Dedifferentiated amniotic fluid mesenchymal stem cell (primary cell): ENCODE data around the gene TMEM150B.
"Not testable (repeated sequence)": the region's sequence is repeated elsewhere in the genome, so short reads cannot be mapped to it uniquely, and the experiment has no call there.

ENCODE experiments used
- DNase-seq: peaks from one replicate; pipeline ENCODE4 v3.0.0-alpha.2; 2016; ENCODE audit errors: extremely low spot score

Gene TMEM150B

GRCh38 chr19:55339105-55339888 lies 14.2 kb upstream of the TMEM150B start, which contains the start of gene KMT5C:
Gene KMT5C, plus strand, starts transcription at chr19:55339876. Its CDS starts 2,061 bp downstream, at chr19:55341937.
- peak; percentile 100 for DNase-seq

DNA sequence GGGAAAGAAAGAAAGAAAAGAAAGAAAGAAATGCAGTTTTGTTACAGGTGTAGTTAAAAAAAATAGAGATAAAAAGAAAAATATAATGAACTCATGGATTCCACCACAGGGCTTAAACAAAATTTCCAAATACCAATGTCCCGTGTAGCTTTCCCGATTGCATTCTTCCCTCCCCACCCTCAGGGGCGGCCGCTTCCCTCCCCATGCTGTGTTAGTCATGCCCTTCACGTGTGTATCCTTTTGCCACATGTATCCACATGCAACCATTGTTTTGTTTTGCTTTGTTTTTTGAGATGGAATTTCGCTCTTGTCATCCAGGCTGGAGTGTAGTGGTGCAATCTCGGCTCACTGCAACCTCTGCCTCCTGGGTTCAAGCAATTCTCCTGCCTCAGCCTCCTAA lies 11.0 kb upstream of the TMEM150B start:
- DNase-seq, result no peak

- DNase-seq, result no peak
Measured at GRCh38 chr19:55333870-55334269, 8.7 kb upstream of the TMEM150B start.

DNA sequence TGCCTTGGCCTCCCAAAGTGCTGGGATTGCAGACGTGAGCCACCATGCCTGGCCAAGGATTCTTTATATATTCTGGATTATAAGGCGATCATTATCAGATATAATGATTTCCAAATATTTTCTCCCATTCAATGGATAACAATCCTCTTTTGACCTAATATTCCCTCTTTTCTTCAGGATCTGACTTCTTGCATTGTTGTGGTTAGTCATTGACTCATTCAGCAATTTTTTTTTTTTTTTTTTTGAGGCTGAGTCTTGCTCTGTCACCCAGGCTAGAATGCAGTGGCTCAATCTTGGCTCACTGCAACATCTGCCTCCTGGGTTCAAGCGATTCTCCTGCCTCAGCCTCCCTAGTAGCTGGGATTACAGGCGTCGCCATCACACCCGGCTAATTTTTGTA lies 4.7 kb upstream of the TMEM150B start:
- DNase-seq, result not testable (repeated sequence)

DNA sequence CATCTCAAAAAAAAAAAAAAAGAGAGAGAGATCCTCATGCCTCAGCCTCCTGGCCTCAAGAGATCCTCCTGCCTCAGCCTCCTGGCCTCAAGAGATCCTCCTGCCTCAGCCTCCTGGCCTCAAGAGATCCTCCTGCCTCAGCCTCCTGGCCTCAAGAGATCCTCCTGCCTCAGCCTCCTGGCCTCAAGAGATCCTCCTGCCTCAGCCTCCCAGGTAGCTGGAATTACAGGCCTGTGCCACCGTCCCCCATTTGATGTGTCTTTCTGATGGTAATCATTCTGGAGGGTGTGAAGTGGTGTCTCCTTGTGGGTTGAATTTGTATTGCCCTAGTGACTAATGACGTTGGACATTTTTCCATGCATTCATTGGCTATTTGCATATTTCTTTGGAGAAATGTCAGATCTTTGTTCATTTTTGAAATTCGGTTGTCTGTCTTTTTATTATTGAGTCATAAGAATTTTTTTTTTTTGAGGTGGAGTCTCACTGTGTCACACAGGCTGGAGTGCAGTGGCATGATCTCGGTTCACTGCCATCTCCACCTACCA lies 3.7 kb upstream of the TMEM150B start:
- not testable (repeated sequence) for DNase-seq

- DNase-seq, result no peak
Measured at GRCh38 chr19:55324662-55325061, 479 bp downstream of the TMEM150B start.

- no peak for DNase-seq
Measured at GRCh38 chr19:55322204-55322885, 2.8 kb downstream of the TMEM150B start.

DNA sequence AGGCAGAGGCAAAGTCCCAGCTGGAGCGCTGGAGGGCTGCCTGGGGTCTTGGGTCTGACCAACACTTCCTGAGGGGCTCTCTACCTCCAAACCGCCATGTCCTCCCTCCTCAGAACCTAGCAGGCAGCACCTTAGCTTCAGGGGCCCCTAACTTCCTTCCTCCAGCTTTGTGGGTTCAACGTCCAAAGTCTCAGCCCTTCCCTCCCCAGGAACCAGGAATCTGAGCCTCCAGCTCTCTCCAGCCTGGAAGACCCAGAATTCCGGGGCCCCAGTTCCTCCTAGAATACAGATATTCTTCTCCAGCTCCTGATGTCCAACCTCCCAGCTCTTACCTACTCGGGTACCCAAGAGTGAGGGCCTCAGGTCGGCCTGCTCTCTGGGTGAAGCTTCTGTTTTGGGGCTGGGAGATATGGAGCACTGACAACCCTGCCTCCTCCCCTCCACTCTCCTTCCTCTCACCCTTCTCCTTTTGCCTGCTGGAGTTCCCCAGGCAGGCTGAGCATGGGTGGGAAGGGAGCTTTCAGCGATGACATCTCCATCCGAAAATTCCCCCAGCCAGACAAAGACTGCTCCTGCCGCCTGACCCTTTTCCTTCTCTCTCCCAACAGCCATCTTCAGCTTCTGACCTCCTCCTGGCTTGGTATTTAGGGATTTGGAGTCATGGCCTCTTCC lies 3.5 kb downstream of the TMEM150B start:
- no peak for DNase-seq

DNA sequence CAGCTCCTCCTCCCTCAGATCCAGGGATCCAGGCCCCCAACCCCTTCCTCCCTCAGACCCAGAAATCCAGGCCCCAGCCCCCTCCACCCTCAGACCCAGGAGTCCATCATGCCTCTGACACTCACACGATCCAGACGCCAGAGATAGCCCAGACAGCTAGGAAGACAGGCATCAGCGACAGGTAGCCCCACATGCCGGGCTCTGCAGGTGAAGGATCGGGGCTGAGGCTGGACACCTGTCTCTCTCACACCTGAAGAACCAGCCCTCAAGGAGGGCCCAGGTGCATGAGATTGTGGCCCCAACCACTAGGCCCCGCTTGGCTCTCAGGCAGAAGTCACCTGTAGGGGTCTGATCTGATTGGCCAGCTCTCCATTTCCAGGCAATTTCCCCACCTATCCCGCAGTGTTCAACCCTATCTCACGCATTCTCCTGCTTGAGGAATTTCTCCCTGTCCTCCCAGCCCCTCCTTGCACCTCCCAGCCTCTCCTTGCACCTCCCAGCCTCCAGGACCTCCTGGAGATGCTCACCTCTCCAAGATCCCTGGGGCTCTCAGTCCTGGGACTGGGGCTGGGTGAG lies 4.2 kb downstream of the TMEM150B start:
- no peak for DNase-seq

DNA sequence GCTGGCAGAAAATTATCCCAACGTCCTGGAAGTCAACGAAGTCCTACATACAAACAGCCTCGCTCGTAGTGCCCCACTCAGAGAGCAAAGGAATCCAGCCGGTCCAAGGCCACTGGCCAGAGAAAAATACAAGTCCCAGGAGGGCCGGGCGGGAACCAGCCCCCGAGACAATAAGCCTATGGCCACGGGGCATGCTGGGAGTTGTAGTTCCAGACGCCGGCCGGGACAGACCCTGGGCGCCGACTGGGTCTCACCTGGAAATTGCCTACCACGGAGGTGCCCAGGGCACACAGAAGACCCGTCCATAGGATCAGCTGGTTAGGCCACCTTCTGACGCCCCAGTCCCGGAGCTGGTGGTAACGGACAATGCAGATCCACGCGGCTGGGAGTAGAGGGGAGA lies 5.4 kb downstream of the TMEM150B start:
- no peak for DNase-seq

GRCh38 chr19:55316646-55317045 lies 8.5 kb downstream of the TMEM150B start:
- no peak for DNase-seq

- DNase-seq, result no peak
Measured at GRCh38 chr19:55315956-55316525, 9.1 kb downstream of the TMEM150B start.

- no peak for DNase-seq
Measured at GRCh38 chr19:55314396-55314795, 10.7 kb downstream of the TMEM150B start.

DNA sequence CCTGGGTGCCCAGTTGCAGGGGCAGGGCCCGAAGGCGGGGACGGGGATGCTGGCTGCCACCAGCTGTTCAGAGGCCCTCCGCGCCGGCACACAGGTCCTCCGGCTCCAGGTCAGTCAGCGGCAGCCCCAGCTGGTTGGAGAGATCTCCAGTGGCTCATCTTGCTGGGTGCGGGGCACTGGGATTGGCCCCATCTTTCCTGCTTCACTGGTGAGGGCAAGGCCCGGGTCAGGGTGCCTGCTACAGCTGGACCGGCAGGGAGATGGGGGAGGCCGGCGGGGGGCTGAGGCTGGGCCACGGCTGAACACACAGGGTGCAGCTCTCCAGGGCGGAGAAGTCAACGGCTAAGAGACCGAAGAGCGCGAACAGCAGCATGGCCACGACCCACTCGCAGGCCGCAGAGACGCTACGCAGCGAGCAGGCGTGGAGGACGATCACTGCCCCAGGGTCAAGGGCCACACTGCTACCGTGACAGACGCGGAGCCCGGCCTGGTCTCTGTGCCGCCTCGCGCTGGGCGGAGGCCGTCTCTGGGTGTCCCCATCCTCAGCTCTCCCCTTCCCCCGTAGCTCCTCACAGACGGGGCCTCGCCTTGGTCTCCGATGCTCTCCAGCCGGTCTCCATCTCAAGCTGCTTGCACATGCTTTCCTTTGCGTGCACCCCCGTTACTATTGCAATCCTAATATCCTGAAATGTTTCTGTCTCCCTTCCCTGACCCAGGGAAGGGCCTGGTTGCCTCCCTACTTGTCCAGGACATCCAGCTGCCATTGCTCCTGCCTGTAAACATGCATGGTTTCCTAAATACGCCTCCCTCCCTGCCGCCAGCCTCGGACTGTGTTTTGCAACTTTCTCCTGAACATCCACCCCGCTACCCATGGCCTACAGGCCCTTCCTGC lies 12.3 kb downstream of the TMEM150B start:
- no peak for DNase-seq

GRCh38 chr19:55311797-55312196 lies 13.3 kb downstream of the TMEM150B start:
- DNase-seq, result no peak

DNA sequence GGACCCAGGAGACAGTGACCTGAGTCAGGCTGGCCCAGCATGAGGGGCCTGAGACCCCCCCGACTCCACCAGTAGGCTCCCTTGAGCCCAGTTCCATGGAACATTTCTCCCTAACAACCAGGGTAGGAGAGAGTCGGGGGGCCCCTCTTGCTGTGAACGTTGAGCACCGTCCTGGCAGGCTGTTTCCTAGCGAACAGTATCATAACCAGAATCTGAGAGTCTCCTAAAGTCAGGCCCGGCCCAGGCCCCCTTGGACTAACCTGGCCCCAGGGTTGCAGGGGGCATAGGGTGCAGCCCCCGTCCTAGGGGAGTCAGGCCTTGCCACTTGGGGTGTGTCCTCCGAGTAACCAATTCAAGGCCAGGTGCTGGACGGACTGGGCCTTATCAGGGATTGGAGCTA lies 13.7 kb downstream of the TMEM150B start:
- DNase-seq, result no peak

- DNase-seq, result no peak
Measured at GRCh38 chr19:55310498-55310897, 14.6 kb downstream of the TMEM150B start.

DNA sequence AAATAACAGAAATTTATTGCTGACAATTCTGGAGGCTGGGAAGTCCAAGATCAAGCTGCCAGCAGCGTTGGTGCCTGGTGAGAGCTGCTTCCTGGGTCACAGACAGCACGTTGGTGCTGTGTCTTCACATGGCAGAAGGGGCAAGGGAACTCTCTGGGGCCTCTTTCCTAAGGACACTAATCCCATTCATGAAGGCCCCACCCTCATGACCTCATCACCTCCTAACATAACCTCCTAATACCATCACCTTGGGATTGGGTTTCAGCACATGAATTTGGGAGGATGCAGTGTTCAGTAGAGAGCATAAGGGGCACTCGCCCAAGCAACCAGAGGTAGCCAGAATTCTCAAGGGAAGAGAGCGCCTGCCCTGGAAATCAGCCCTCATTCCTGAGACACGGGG lies 15.7 kb downstream of the TMEM150B start:
- DNase-seq, result no peak

GRCh38 chr19:55308281-55308680 lies 16.9 kb downstream of the TMEM150B start:
- no peak for DNase-seq

GRCh38 chr19:55306712-55307111 lies 18.4 kb downstream of the TMEM150B start:
- no peak for DNase-seq
